Limb (tissue), 2 donors: ENCODE results near the gene DPYD.
A peak's percentile ranks its signal among the peaks of the same experiment; 100 is the strongest.

ENCODE experiments used
- DNase-seq, 2 donors: peaks; one replicate each; pipeline ENCODE4 v3.0.0-alpha.2; 2016; ENCODE audit errors: extremely low spot score in 2 of 2

Gene DPYD

DNA sequence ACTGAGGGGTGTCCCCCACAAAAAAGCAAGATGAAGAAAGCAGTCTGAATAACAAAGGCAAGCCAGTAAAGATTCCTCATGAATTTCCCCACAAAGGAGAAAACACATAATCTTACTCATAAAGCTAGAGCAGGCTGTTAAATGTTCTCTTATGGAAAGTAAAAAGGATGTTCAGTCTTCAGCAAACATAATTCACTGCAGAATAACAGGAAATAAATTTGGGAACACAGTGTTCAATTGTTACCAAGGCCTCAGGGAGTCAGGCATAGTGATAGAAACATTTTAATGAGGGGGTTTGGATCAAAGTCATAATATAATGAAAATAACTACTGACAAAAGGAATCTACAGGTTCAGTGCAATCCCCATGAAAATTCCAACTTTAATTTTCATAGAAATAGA is 297.6 kb downstream of the DPYD start:
- DNase-seq: no peak

DNA sequence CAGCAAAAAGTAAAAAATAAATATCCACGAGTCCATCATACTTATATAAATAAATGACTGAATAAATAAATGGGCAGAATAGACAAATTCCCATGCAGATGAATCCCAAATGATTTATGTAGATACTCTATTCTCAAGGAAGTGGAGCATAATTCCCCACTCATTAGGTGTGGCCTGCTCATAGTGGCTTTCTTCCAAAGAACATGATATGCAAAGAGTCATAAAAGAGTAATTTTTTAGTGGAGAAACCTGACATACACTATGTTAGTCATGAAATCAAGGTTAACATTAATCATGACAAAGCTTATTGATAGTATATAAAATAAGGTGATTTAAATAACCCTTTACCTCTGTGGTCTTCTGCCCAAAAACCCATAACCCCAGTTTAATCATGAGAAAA is 298.9 kb downstream of the DPYD start:
- no peak for DNase-seq

DNA sequence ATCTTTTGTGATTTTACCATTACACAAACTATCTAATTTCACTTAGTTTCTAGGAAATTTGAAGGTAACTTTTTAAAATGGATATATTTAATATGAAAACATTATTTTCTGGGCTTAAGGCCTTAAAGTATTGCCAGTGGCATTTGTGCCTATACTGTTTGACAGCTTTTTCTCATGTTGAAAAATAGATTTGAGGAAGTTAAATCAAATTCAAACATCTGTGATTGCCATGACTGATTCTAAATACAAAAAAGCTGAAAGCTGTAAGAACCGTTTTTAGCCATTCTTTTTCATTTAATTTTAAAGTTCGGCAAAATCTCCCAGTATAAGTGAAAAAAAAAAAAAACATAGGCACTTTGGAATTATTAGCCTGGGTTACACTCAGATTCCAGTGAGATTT is 301.1 kb downstream of the DPYD start:
- DNase-seq: no peak

DNA sequence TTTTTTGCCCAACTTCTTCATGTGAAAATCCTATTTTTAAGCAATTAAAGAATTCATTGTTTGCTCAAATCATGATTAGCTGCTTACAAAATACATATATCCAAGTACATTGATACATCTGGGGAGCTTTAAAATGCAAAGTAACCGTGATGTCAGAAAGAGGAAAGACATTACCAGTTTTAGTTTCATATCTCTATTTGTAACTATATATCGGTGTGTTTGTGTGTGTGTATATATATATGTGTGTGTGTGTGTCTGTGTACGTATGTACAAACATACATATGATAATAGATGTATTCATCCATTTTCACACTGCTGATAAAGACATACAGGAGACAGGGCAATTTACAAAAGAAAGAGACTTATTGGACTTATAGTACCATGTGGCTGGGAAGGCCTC is 310.1 kb downstream of the DPYD start:
- no peak for DNase-seq

DNA sequence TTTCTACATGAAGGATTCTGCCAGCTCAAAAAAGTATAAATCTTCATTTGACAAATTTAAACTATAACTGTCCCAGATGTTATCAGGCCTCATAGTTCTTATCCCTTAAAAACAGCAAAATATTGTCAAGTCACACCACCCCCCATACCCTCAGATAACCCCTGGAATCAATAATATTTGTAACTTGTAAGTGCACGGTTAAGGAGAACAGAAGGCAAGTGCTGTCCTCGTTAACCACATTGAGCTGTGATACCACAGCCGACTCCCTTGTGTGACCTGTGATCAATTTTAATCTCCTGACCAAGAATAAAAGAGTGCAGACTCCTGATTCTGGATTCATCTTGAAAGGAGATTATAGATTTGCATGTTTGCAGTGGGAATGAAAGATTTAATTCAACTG is 310.7 kb downstream of the DPYD start:
- no peak for DNase-seq

DNA sequence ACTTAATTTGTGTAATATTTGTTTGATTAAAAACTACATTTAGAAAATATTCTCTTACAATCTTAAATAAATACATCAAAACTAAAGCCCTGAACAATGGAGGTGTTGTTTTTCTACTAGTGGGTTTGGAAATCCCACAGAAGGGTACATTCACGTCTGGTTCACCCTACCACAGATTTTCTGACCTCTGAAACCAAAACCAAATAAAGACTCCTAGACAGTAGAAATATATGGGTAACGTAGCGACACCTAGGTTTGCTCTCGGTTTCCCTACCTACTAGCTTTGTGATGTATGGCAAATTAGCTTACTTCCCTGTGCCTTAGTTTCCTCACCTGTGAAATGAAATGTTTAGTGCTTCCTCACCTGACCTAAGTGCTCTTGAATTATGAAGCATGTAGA is 312.6 kb downstream of the DPYD start:
- no peak for DNase-seq

DNA sequence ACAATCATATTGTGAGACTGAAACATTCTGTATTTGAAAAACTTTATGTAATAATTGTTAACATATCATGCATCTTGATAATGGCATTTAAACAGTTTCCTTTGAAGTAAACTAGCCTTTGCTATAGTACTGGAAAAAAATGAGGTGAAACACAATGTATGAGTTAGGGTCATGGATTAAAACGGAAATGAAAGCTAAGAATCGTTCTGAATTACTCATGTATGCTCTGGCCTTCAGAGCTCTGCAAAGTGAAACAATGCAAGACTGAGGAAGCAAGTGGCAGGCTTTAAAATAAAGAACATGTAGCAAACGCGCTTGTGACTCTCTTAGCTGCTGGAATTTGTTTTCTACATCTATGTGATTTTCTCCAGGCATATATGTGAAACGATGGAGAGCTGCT is 317.1 kb downstream of the DPYD start:
- DNase-seq: peak in 1 of 2 donors; percentile 3

DNA sequence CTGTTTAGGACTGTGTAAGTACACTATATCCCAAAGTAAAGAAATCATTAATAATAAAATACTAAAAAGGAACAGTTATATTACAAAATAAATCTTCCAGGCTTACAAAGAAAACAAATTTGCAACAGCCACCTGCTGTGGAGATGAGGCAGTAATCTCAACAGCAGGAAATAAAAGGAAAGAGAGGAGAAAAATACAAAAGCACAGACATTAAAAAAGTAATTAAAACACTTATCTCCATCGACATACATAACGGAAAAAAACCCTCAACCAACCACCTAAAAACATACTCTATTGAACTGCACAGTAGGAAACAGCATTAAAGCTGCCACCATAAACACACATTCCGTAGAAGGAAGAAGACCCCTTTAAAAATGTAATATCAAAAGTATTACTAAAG is 317.6 kb downstream of the DPYD start:
- no peak for DNase-seq

DNA sequence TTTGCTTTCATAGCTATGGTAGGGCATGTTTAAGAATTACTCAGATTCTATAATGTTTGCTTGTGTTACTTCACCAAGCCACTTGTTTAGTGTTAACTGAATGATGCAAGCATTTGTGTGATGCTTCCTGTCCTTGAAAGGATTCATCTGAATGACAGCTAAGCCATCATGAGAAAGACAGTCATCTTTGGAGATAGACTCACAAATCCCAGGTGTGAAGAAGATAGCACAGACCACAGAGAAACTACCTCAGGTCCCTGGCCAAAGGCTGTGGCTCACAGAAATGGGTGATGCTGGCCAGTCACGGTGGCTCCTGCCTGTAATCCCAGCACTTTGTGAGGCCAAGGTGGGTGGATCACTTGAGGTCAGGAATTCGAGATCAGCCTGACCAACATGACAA is 321.4 kb downstream of the DPYD start:
- DNase-seq: no peak

DNA sequence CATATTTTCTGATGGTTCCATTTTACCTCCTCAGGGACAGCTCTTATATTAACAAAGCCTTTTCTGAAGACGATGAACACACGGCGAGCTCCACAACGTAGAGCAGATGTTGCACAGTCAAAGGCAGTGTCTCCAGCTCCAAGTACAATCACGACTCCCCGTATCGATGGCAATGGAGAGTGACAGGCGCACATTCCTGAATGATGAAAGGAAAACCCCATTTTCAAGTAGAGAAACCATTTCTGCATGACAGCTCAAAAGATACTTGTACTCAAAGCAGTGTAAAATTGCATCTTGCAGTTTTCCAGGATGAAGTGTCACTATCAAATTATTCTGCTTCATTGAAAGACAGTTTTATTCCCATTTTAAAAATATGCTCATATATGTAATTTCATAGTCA is 327.6 kb downstream of the DPYD start:
- no peak for DNase-seq

DNA sequence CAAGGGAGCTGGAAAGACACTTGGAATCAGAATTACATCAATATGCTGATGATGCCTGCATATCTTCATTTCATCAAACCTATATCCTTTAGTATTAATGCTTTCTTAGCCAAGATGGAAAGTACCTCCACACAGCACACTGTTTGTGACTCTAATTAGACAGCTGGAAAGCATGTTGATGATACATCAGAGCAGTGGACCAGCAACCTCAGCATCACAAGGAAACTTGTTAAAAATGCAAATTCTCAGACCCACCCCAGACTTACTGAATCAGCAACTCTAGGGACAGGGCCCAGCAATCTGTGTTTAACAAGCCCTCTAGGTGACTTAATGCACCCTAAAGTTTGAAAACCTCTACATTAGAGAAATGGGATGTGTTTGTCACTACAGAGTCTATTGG is 332.1 kb downstream of the DPYD start:
- DNase-seq: no peak

DNA sequence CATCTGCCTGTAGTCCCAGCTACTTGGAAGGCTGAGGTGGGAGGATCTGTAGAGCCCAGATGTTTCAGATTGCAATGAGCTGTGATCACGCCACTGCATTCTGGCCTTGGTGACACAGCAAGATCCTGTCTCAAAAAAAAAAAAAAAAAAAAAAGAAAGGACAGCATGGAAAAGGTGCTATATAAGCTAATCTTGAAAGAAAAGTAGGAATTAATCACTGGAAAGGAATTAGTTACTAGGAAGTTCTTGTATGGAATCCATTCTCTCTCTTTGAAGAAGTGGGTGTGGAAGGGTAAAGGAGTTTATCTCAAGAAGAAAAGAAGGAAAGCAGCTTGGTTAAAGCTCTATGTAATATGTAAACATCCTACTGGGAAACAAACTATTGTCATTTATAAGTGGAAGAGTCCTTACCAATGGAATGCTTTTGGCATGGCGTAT is 339.2 kb downstream of the DPYD start:
- no peak for DNase-seq

DNA sequence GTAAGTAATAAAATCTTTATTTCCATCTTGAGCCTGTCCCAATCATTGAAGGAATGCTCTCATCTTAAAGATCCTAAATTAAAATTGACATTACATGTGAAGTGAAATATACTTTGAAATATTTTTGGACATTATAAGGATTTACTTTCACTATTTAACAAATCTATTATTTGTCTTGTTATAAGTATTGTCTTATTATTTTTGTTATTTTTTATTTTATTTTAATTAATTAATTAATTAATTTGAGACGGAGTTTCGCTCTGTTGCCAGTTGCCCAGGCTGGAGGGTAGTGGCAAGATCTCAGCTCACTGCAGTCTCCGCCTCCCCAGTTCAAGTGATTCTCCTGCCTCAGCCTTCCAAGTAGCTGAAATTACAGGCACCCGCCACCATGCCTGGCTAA is 343.2 kb downstream of the DPYD start:
- no peak for DNase-seq

DNA sequence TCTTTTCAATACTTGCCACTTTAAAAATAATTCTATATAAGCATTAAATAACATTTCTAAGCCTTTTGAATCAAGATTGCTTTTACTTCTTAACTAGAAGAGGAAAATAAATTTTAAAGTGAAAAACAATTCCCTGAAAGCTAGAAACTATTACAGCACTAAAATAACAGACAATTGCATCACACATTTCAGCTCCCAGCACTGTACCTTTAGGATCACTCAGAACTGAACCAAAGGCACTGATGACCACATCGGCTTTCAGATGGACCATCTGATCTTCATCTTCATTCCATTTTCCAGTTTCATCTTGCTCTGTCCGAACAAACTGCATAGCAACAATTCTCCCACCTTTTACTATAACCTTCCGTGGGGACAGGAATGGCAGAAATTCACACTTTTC is 347.3 kb downstream of the DPYD start:
- DNase-seq: no peak

DNA sequence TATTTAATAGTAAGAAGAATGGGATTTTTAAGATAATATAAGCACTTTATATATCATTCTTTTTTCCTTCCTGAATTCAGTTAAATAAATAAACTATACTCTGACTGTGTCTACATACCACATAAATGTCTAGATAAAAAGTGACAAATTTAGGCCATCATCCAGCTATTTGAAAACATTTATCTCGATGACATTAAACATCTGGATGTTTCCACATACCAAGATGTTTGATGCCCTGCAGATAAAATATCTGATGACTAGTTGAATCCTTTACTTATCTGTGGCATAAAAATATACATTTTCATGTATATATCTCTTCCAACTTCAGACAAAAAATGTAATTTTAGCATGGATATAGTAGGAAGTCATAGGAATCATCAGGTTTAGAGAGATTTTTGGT is 348.3 kb downstream of the DPYD start:
- no peak for DNase-seq

DNA sequence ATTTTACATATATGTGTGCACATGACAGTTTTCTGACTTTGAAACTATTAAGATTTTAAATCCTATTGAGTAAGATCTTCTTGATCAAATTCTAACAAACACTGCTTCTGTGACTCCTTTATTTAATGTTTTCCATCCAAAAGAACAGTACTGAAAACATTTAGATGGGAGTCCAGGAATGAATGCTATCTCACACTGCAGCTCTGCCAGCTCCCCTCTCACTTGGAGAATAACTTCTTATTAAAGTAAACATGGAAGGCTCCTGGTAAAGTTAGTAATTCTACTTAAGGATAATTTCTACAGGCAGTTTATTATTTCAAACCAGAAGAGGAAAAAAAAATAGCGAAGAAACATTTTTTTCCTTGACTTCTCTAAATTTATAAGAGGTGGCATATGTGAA is 349.1 kb downstream of the DPYD start:
- no peak for DNase-seq

DNA sequence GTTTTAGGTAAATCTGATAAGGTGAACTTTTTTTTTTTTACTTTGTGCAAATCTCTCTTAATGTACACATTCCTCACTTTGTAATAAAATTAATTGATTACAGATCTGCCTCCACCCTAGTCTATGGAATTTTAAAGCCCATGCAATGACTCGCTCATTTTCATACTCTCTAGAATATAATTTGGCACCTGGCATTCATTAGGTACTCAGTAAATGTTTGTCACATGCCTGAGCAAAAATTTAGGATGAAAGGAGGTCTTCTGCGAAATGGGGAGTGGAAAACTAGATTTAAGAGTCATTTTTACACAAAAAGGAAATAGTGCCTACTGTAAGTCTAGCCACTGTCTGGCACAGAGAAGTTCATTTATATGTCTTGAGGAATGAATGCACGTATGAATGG is 350.1 kb downstream of the DPYD start:
- DNase-seq: no peak

DNA sequence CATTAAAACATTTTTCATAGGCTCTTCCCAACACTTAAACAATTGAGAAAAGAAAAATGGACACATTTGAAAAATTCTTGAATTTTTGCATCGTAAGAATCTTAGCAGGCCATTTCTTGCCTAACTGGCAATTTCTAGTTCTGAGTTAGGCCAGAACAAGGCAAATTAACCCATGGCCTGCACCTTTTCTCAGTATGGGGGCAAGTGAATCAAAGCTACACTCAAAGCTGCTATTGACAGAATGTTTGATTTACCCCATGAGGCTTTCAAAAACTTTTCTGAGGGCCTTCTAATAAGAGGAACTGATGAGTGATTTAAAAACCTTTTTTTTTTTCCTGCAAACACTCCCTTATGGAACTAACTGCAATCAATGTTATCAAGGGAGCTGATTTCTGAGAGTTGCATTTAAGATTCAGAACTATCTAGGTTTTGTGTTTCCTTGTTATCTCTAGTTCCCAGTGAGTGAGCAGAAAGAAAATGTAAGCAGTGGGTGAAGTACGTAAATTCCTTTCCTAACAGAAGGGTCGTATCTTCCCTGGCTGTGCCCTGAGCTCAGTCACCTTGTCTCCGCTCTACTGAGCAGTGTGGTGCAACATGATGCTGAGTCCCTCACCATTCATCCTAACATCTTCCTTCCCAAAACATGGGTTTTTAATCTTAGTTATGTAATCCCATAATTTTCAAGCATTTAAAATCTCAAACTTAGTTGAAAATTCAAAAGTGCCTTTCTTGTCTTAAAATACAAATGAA is 353.7 kb downstream of the DPYD start:
- no peak for DNase-seq

DNA sequence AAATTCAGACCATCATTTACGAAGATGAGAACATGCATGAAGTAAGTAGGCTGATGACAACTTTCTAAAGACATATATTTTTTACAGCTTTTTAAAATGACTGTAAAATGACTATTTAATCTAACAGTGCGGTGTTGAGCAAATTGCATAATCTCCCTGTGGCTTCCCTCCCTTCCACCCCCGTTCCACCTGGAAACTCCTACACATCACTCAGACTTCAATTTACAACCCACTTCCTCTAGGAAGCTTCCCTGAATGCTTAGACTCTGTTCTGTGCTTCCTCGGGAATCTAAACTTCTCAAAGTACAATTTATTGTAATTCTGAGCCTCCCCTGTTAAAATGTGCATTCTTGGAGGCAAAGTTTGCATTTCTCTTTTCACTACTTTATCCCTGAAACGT is 354.9 kb downstream of the DPYD start:
- no peak for DNase-seq

DNA sequence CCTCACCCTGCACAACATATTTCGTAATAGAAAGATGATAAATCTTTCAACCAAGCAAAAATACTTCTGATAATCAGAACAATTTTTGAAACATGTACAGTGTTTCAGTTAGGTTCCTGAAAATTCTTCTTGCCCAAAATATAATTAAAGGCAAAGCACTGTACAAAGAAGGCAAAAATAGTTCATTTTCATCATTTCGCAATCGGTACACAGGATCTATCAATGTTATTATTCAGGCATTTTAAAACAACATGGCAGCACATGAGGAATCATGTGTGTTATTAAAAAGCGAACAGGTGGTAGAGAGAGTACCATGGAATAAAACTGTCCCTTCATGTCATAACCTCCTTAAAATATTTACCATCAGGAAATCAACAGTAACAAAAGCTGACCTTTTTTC is 356.9 kb downstream of the DPYD start:
- no peak for DNase-seq

DNA sequence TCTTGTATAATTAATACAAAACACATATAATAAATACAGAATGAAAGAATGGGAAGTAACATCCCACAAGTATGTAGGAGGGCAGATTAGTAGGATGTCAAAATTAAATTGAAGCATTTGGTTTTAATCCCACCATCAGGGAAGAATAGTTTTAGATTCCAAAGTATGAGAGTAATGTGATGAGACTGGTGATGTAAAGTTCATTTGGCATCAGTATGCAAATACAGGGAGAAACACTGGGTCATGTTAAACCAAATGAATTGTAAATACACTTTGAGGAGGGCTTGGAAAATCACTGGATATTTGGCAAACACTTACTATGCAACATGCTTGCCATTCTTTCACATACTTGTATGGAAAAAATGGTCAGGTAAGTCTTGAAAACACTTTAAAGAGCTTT is 358.8 kb downstream of the DPYD start:
- no peak for DNase-seq

DNA sequence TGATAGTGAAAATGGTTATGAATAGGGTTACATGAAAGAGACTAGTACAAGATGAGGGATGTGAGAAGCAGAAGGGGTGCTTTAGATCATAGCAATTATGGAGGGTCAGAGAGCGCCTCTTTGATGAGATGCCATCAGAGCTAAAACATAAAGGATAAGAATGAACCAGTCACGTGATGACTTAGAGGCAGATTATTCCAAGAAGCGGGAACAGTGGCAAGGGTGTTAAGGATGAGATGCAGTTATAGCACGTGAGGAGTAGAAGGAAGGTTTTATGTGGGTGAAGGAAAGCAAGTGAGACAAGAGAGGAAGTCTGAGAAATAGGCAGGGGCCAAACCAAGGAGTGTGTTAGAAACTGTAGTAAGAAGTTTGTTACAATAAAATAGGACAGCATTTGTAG is 360.1 kb downstream of the DPYD start:
- DNase-seq: no peak

DNA sequence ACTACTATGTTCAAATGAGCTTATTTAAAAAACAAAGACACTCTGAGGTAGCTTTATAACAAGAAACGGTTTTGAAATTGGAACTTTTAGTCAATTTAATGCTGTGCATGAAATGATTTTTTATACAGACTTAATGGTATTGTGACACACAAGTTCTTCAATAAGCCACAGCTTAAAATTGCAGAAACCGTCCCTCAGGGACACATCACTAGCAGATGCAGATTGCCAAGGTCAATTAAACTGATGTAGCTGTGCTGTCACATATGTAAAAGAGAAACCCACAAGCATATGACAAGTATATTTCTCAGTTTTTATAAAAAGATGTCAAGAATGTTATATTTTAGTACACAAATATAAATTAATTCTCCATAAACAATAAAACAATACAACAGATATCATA is 366.9 kb downstream of the DPYD start:
- DNase-seq: no peak

DNA sequence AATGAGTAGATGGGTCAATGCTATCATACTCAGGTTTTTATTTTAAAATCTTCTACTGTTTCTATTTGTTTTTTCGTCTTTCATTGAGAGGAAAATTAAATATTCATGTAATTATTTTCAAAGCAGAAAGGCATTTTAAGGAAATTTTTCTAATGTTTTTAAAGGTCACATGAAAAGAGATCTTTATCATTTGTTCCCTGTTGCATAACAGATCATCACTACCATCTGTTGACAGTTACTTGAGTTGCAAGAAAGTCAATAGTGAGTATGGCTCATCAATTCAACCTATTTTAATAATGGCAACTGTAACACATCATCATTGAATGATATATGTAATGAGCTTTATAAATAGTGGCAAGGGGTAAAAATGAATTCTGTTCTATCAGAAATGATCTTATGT is 369.7 kb downstream of the DPYD start:
- no peak for DNase-seq
